Mucosa of descending colon (tissue), 3 donors: ENCODE results near the gene STPG2. TPM values are rescaled to one million over a fixed set of nuclear protein-coding genes. Genes with fewer than 3 reads are reported as not detected.

ENCODE experiments used
- ATAC-seq: fragments of 200-7000 bp; cut with Tn5 transposase; one replicate; pipeline ENCODE4 v1.9.1; 2020; ENCODE audit warnings: mild to moderate bottlenecking, moderate library complexity
- DNase-seq, 3 donors: peaks; one replicate each; pipeline ENCODE4 v3.0.0-alpha.2; 2020
- H3K36me3 ChIP-seq: fragments of 200-600 bp; one replicate; pipeline ENCODE4 v1.8.0; 2021; ENCODE audit warnings: low read depth, mild to moderate bottlenecking
- H3K4me1 ChIP-seq: fragments of 200-600 bp; one replicate; pipeline ENCODE4 v1.8.0; 2021; ENCODE audit warnings: low read depth, mild to moderate bottlenecking
- H3K4me3 ChIP-seq: fragments of 200-600 bp; one replicate; pipeline ENCODE4 v1.8.0; 2021; ENCODE audit warnings: mild to moderate bottlenecking
- H3K9me3 ChIP-seq: fragments of 200-600 bp; one replicate; pipeline ENCODE4 v1.8.0; 2021; ENCODE audit warnings: mild to moderate bottlenecking
- CTCF ChIP-seq: fragments of 200-600 bp; IDR thresholded peaks from one replicate; pipeline ENCODE4 v1.8.0; 2022; ENCODE audit warnings: antibody characterized with exemption, mild to moderate bottlenecking
- intact Hi-C, 2 donors: fragments of 100-400 bp; cut with DNase I in 1 of 2; cut with micrococcal nuclease in 1 of 2; formaldehyde crosslinking; loops; one replicate each; pipeline versions ENCODE4 v1.11.0 to v1.11.1; 2022; cut with DNase I, micrococcal nuclease
- total RNA-seq, 3 donors: library from RNA; stranded (reverse); fragmentation: NEBNext Ultra II Directional in 2 of 3; extraction: Animal tissue kit (Norgen Biotek cat#: 25700) in 2 of 3; gene quantifications; one replicate each; pipeline versions ENCODE4 v1.2.1 to v1.2.4, GENCODE V29; 2021 to 2023
- donor health status: DM: no; HTN: no; CAD: no; lungs with moderate emphysema.
- donor health status: DM: no; HTN: no; CAD: no.
- donor health status: DM: no; HTN: yes; CAD: no.

STPG2 gene
- total RNA-seq, 3 donors from 2014 or later, result 0.17 to 1.3 (median 0.41) TPM

DNA sequence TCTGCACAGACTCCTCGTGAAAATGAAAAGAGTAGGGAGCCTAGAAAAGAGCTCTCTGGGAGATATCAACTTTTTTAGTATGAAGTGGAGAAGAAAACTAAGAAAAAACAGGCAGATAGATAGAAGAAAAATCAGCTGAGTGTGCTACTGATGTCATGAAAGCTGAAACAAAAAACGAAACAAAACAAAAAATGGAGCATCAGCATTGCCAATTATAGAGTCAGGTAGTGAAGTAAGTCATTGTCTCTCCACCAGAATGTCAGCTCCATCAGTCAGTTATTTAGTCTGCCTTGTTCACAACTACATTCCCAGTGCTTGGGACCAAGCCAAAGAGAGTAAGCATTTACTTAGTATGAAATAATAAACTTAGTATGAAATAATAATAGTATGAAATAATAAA is 595.1 kb downstream of the STPG2 start:
- no peak for ATAC-seq
- Histone ChIP-seq H3K9me3 (no peaks in the 10 kb centered on the region), H3K4me1 (no peaks in the 10 kb centered on the region), H3K4me3 (no peak overlapping the region), H3K36me3 (no peaks in the 10 kb centered on the region)
- TF ChIP-seq CTCF, result no peak
- intact Hi-C loops, result no loop called here
- DNase-seq, result no peak

DNA sequence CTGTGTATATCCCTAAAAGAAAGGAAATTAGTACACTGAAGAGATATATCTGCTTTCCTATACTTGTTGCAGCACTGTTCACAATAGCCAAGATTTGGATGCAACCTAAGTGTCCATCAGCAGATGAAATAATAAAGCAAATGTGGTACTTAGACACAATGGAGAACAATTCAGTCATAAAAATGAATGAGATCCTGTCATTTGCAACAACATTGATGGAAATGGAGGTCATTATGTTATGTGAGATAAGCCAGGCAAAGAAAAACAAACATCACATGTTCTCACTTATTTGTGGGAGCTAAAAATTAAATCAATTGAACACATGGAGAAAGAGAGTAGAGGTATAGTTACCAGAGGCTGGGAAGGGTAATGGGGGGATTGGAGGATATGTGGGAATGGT is 611.9 kb downstream of the STPG2 start:
- Histone ChIP-seq H3K9me3 (no peaks in the 10 kb centered on the region), H3K4me3 (no peak overlapping the region), H3K4me1 (no peaks in the 10 kb centered on the region), H3K36me3 (no peaks in the 10 kb centered on the region)
- DNase-seq, result no peak
- intact Hi-C loops, result no loop called here
- ATAC-seq, result no peak
- no peak for TF ChIP-seq CTCF

- ATAC-seq (no peak), DNase-seq (no peak)
- no peaks in the 10 kb centered on the region for H3K36me3 ChIP-seq
- H3K4me1 ChIP-seq, result no peaks in the 10 kb centered on the region
- intact Hi-C loops, result no loop called here
- H3K4me3 ChIP-seq, result no peak overlapping the region
- no peaks in the 10 kb centered on the region for H3K9me3 ChIP-seq
- TF ChIP-seq CTCF, result no peak
These were observed 612.6 kb downstream of the STPG2 start for GRCh38 chr4:97530676-97531075.

GRCh38 chr4:97525236-97525635 is 618.0 kb downstream of the STPG2 start:
- no peaks in the 10 kb centered on the region for H3K4me1 ChIP-seq
- intact Hi-C loops, result no loop called here
- H3K36me3 ChIP-seq, result no peaks in the 10 kb centered on the region
- TF ChIP-seq CTCF, result no peak
- ATAC-seq, result no peak
- no peak overlapping the region for H3K4me3 ChIP-seq
- H3K9me3 ChIP-seq, result no peaks in the 10 kb centered on the region
- DNase-seq, result no peak

DNA sequence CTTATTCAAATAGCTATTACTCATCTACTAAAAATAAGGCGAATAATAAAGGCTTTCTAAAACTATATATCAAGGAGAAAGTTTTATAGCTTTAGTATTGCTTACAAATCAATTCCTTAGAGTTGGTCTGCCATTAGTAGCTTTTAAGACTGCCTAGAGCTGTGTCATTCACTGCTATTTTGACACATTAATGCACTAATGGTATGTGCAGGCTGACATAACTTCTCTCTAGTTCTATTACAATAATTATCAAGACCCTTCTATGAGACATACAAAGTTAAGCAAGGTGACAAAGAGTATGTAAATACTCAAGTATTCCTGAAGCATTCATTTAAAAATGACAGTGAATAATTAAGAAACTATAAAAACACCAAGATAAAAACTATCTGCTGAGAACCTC is 625.3 kb downstream of the STPG2 start:
- TF ChIP-seq CTCF, result no peak
- intact Hi-C loops, result no loop called here

DNA sequence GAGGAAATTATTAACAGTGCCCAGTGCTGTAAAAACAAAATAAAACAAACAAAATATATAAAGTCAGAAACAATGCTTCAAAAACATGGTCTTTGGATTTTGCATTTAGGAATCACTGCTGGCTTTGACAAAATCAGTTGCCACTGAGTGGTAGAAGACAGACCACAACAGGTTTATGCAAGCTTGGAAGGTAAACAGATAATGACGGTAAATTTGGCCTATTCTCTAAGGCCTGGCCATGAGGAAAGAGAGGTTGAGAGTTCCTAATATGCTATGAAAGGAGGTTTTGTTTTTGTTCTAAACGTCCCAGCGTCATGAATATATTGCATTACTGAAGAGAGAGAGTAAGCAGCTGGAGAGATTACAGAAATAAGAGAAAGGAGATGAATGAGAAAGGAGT is 629.4 kb downstream of the STPG2 start:
- Histone ChIP-seq H3K9me3 (no peaks in the 10 kb centered on the region), H3K4me3 (no peak overlapping the region), H3K4me1 (no peaks in the 10 kb centered on the region), H3K36me3 (no peaks in the 10 kb centered on the region)
- TF ChIP-seq CTCF, result no peak
- intact Hi-C loops, result no loop called here
- no peak for ATAC-seq
- DNase-seq, result no peak

More for the DNA sequence above, 625.3 kb downstream of the STPG2 start:
- no peak overlapping the region for H3K4me3 ChIP-seq
- no peaks in the 10 kb centered on the region for H3K36me3 ChIP-seq
- no peaks in the 10 kb centered on the region for H3K9me3 ChIP-seq
- ATAC-seq (no peak), DNase-seq (no peak)
- no peaks in the 10 kb centered on the region for H3K4me1 ChIP-seq
